HG02610 (cell line): ENCODE measurements around the gene MYLK2.
"Not testable (repeated sequence)": the region's sequence is repeated elsewhere in the genome, so short reads cannot be mapped to it uniquely, and the experiment has no call there.

Source experiments
- ATAC-seq: cut with Tn5 transposase; IDR thresholded peaks from one replicate; pipeline ENCODE4 v1.9.1; 2021; ENCODE audit warnings: mild to moderate bottlenecking, moderate library complexity; ENCODE audit not compliant: unreplicated experiment

MYLK2 gene

GRCh38 chr20:31815408-31816188, 3.6 kb upstream of the MYLK2 start:
- no peak for ATAC-seq

DNA sequence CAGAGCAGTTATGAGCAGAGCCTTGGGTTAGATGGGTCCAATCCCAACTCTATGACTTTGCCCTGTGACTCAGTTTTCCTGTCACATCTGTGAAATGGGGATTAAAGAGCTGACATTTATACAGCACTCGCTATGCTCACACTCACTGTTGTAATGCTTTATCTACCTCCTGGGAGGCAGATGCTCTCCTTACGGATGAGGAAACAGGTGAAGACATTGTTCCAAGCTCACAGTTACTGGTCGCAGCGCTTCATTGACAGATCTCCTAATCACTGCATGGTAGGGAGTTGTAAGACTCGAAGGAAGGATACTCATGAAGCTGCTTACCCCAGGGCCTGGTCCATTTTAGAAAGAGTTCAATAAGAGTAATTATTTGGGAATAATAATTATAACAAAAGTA, 2.9 kb upstream of the MYLK2 start:
- ATAC-seq: no peak

DNA sequence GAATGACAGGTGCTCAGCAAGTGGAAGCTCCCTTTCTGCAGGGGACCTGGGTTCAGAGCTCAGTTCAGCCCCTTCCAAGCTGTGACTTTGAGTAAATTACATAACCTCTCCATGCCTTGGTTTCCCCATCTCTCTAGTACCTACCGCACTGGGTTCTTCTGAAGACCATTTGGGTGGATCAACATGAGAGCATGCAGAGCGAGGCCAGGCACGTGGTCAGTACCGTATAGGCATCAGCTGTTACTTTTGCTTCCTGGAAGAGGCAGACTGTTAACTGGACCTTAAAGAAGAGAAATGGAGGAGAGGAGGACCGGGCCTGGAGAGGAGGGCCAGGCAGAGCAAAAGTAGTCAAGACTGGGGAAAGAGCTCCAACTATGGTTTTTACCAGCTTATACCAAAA, 1.7 kb upstream of the MYLK2 start:
- ATAC-seq: no peak

GRCh38 chr20:31818376-31818908, 714 bp upstream of the MYLK2 start:
- no peak for ATAC-seq

DNA sequence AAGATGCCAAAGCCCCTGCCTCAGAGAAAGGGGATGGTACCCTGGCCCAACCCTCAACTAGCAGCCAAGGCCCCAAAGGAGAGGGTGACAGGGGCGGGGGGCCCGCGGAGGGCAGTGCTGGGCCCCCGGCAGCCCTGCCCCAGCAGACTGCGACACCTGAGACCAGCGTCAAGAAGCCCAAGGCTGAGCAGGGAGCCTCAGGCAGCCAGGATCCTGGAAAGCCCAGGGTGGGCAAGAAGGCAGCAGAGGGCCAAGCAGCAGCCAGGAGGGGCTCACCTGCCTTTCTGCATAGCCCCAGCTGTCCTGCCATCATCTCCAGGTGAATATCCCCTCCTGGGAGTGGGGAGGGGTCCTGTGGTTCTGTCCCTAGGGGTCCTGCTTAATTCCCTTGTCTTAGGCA, 1.1 kb downstream of the MYLK2 start:
- ATAC-seq: no peak

DNA sequence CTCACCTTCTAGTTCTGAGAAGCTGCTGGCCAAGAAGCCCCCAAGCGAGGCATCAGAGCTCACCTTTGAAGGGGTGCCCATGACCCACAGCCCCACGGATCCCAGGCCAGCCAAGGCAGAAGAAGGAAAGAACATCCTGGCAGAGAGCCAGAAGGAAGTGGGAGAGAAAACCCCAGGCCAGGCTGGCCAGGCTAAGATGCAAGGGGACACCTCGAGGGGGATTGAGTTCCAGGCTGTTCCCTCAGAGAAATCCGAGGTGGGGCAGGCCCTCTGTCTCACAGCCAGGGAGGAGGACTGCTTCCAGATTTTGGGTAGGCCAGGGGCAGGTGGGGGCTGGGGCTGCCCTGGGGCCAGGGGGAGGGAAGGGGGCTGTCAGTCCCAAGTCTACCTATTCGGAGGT, 2.3 kb downstream of the MYLK2 start:
- no peak for ATAC-seq

DNA sequence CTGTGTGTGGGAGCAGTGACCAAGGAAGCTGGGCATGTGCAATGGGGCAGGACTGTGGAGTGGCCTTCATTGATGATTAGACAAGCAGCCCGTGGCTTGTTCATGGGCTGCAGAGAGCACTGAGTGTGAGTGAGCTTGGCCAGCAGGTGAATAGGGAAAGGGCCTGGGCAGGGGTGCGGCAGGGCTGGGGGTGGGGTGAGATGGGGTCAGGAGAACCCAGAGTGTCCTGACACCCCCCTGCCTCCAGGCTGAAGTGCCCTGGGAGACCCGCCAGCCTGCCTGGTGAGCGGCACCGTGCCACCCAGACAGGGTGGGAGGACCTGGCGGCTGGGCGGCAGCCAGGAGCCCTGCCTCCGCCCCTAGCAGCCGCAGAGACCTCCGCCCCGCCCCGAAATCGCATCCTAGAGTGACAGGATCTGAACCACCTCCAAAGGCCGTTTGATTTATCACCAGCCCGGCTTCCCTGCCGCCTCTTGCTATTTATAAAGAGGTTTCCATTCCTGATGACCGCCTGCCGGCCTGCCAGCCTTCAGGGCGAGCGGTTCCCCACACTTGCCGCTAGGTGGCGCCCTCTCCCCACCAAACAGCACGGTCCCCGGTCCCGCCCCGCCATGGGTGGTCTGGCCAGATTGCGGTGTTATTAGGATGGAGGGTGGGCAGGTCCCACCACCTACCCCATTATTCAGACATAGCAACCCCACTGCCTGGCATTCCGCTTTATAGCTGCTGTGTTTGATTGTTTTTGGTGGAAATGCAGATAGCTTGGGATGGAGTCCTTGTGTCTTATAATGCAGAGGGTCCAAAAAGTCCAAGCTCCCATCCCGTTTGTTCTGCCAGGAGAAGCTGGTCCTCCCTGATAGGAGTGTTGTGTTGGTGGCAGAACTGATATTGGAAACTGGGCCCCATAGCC, 3.5 kb downstream of the MYLK2 start:
- peak; percentile 69 for ATAC-seq

DNA sequence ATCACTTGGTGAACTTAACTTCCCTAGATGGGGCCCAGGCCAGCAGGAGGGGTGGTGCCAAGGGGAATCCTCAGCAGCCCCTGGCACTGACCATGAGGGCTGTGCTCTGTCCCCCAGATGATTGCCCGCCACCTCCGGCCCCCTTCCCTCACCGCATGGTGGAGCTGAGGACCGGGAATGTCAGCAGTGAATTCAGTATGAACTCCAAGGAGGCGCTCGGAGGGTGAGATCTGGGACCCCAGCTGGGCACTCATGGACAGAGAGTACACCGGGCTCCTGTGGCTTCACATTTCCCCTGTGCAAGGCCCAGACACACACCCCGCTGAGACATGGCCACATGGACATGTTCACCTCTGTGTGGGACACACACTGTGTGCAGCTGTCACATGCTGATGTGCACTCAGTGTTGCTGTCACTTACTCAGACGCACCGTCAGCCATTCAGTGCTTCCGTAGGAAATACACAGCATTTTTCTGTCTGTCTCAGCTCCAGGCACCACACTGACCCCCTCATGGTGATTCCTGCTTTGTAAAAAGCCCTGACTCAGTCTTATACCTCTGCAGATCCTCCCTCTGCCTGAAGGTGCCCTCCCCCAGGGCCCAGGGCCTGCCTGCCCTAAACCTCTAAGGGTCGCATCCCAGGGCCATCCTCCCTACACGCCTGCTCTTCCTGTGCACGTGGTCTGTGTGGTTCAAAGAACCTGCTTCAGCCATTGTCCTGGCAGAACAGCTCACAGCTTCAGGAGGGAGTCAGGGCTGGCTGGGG, 4.4 kb downstream of the MYLK2 start:
- no peak for ATAC-seq

DNA sequence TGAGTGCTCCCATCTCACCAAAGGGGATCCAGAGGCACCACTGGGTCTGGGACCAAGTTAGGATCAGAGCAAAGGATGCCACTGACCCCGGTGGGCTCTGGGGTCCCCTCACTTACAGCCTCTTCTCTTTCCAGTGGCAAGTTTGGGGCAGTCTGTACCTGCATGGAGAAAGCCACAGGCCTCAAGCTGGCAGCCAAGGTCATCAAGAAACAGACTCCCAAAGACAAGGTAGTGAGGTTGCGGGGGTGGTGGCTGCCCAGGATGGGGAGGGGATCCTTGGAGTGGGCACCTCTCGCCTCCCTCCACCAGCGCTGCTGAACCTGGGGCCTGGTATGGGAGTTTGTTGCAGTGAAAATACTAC, 4.9 kb downstream of the MYLK2 start:
- no peak for ATAC-seq

- ATAC-seq: no peak
These were observed 5.6 kb downstream of the MYLK2 start for GRCh38 chr20:31824554-31825313.

- no peak for ATAC-seq
These were observed 6.9 kb downstream of the MYLK2 start for GRCh38 chr20:31826074-31826473.

- ATAC-seq: no peak
These were observed 7.9 kb downstream of the MYLK2 start for GRCh38 chr20:31827059-31827458.

DNA sequence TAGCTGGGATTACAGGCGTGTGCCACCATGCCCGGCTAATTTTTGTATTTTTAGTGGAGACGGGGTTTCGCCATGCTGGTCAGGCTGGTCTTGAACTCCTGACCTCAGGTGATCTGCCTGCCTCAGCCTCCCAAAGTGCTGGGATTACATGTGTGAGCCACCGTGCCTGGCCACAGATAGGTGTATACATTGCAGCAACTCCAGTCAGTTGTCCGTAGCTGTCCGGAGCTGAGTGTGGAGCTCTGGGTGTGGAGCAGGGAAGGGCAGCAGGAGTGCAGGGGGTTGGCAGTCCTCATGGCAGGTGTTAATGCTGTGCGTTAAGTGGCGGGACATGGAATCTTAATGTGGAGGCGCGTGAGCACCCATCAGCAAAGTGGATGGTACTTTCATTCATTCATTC, 8.9 kb downstream of the MYLK2 start:
- ATAC-seq: not testable (repeated sequence)

DNA sequence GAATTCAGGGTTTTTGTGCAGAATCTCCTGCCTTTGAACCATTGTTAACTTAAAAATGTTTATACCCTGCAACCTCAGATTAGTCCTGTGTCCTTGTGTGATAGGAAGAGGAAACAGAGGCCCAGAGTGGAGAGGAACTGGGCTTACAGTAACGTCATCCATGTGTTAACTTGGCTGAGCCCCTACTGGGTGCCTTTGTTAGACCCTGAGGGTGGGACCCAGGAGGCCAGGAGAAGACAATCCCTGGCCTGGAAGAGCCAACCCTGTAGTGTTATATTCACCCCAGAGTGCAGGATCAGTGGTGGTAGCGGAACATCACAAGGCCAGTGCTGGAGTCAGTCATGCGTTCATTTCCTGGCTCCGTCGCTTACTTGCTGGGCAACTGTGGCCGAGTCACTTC, 10.6 kb downstream of the MYLK2 start:
- no peak for ATAC-seq

GRCh38 chr20:31830406-31830981, 11.3 kb downstream of the MYLK2 start:
- no peak for ATAC-seq

- no peak for ATAC-seq
These were observed 12.1 kb downstream of the MYLK2 start for GRCh38 chr20:31831211-31831610.

DNA sequence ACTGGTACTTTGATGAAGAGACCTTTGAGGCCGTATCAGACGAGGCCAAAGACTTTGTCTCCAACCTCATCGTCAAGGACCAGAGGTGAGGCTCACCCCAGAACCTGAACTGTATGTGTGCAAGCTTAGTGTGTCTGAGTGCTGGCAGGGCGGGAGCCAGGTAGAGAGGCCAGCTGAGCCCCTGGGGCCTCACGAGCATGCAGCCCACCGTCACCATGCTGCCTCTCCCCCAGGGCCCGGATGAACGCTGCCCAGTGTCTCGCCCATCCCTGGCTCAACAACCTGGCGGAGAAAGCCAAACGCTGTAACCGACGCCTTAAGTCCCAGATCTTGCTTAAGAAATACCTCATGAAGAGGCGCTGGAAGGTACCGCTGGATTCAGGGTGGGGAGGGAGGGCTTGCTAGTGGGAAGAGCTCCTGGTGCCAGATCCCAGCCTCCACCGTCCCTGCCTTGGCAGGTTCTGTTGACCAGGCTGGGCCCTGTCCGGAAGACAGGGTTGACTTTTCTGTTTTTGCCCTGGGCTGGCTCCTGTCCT, 12.7 kb downstream of the MYLK2 start:
- no peak for ATAC-seq

- ATAC-seq: no peak
These were observed 14.2 kb downstream of the MYLK2 start for GRCh38 chr20:31833130-31833930.

DNA sequence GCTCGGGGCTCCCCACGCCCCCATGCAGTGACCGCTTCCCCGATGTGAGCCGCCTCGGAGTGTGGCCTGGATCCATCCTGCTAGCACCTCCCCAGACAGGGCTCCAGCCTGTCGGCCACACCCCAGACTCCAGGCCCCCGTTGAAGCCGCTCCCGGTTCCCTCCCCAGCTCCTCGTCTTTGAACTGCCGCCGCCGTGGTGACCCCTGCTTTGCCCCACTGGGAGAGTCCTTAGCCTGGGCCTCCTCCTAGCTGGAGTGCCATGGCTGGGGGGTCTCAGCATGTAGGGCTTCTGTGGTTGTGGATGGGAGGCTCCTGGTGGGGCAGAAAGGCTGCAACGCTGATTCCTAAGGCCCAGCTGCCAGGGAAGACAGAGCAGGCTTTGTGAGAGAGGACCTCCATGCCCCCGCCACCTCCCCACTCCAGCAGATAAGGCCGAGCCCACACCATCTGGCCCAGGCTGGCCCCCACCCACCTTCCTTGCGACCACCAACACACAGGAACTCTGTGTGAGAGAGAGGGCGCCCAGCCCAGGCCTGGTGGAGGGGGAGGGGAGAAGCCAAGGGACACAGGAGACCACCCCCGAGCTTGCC, 14.9 kb downstream of the MYLK2 start:
- no peak for ATAC-seq
